Activated naive CD4-positive, alpha-beta T cell treated with Interleukin-2 at 50 U/mL for 16 hours (primary cell): ENCODE measurements around the gene IL1RN.

Experiments used
- DNase-seq: peaks from one replicate; pipeline ENCODE4 v3.0.0-alpha.2; 2020

Gene IL1RN

DNA sequence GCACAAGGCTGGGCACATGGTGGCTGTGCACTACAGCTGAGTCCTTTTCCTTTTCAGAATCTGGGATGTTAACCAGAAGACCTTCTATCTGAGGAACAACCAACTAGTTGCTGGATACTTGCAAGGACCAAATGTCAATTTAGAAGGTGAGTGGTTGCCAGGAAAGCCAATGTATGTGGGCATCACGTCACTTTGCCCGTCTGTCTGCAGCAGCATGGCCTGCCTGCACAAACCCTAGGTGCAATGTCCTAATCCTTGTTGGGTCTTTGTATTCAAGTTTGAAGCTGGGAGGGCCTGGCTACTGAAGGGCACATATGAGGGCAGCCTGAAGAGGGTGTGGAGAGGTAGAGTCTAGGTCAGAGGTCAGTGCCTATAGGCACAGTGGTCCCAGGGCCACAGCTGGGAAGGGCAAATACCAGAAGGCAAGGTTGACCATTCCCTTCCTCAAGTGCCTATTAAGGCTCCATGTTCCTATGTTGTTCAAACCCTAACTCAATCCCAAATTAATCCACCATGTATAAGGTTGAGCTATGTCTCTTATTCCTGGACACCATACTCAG, 2.2 kb downstream of the IL1RN start:
- no peak for DNase-seq

DNA sequence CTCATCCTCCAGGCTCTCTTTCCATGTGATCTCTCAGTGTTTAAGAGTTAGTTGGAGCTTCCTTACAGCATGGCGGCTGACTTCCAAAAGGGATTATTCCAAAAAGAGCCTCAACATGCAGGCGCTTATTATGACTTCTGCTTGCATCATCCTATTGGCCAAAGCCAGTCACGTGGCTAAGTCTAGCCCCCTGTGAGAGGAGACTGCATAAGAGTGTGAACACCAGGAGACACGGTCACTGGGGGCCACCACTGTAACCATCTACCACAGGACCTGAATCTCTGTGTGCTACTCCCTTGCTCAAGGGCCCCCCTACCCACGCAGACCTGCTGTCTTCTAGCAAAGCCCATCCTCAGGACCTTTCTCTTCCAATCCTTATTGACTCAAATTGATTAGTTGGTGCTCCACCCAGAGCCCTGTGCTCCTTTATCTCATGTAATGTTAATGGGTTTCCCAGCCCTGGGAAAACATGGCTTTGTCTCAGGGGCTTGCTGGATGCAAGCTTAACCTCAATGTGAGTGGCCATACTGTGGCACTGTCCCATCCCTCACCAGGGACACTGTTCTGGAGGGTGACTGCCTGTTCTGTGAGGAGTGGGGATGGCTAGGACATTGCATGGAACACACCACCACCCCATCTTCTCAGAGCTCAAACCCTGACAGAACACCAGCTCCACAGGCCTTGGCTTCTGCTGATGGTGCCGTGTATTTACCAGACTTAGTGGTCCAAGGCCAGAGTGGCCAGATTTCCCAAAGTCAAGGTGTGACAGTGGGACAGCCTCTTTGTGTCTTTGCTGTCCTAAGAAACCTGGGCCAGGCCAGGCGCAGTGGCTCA, 4.2 kb downstream of the IL1RN start:
- no peak for DNase-seq

DNA sequence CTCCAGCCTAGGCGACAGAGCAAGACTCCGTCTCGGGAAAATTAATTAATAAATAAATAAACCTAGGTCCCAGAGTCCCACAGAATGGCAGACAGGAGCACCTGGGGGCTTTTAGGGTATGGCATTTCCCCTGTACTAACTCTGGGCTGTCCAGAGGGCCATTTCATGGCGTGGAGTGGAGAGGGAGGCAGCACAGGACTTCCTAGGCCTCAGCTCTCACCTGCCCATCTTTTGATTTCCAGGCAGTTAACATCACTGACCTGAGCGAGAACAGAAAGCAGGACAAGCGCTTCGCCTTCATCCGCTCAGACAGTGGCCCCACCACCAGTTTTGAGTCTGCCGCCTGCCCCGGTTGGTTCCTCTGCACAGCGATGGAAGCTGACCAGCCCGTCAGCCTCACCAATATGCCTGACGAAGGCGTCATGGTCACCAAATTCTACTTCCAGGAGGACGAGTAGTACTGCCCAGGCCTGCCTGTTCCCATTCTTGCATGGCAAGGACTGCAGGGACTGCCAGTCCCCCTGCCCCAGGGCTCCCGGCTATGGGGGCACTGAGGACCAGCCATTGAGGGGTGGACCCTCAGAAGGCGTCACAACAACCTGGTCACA, 5.1 kb downstream of the IL1RN start:
- DNase-seq: no peak

DNA sequence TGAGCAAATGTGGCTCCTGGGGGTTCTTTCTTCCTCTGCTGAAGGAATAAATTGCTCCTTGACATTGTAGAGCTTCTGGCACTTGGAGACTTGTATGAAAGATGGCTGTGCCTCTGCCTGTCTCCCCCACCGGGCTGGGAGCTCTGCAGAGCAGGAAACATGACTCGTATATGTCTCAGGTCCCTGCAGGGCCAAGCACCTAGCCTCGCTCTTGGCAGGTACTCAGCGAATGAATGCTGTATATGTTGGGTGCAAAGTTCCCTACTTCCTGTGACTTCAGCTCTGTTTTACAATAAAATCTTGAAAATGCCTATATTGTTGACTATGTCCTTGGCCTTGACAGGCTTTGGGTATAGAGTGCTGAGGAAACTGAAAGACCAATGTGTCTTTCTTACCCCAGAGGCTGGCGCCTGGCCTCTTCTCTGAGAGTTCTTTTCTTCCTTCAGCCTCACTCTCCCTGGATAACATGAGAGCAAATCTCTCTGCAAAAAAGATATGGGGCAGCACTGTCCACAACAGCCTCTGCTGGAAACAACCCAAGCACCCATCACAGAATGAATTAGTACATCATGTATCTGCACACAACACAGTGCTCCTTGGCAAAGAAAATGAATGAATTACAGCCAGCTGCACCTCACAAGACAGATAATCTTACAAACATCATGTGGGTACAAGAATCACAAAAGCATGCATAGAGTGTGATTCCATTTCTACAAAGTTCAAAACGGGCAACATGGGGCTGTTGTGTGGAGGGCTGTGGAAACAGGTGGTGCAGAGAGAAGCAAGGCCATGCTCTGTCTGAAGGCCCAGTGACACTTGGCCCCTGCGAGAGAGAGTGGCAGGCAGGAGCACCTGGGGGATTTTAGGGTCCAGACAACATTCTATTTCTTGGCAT, 6.6 kb downstream of the IL1RN start:
- DNase-seq: no peak

DNA sequence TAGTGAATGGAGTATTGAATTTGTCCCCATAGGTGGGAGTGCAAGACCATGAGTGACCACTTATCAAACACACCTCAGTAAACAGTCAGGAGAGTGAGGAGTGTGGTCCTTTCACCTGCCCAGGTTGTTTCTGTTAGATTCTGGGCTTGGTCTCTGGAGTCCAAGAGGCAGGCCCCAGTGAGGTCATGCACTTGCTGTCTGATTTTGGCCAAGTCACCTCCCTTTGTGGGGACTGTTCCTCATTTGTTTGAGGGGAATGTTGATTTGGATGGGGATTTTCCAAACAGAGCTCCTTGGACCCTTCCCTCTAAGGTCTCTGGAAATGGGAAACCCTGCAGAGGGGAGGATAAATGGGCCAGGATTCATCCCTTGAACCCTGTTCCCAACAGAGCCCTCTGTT, 7.3 kb downstream of the IL1RN start:
- DNase-seq: no peak

DNA sequence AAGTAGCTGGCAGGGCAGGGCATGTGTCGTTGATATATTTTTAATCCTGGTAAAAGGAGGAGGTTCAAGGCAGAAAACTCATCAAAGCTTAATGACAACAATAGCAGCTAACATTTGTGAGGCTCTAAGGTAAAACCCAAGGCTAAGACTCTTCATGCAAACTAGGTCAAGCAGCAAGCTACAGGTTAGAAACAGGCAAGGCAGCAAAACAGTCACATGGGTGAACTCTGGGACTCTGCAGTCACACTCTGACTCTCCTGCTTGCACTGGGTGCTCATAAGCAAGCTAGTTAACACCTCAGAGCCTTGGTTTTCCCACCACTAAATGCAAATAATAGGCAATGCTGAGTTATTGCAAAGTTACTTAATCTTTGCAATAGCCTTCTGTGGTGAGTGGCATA, 7.9 kb downstream of the IL1RN start:
- DNase-seq: no peak

DNA sequence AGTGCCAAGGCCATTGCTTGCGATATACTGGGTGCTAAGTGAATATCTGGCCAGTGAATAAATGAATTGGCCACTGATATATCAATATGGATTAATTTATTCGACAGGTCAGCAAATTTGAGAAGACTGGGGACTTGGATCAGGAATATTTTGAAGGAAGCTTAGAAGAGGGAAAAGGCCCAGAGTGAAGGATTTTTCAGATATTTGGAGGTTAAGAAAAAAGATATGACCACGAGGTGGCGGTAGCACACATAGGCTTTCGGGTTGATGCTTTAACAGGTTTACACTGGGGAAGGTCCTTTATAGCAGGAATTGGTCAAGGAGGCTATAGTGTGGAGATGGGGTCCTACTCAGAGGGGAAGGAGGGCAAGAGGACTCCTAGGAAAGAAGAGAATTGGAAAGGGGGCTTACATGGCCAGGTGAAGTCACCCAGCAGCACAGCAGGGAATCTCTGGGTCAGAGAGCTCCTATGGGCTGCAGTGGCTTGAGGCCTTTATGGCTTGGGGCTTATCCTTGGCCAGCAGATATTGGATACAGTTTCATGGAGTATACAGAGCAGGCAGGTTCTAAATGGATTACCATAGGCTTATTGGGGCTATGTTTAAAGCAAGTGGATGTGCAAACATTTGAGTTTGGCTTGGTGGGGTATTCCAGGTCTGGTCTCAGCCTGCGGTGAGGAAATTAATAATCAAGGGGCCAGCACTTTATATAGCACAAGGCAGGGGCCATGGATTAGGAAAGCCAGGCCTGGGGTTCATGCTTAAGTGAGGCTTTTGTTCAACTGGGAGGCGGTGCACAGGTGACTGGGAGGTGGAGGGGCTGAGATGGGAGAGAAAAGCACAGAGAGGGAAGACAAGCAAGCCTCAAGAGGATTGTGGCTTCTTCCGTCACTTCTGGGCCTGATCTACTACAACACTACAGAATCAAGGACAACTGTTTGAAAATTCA, 9.7 kb downstream of the IL1RN start:
- DNase-seq: peak; percentile 30

DNA sequence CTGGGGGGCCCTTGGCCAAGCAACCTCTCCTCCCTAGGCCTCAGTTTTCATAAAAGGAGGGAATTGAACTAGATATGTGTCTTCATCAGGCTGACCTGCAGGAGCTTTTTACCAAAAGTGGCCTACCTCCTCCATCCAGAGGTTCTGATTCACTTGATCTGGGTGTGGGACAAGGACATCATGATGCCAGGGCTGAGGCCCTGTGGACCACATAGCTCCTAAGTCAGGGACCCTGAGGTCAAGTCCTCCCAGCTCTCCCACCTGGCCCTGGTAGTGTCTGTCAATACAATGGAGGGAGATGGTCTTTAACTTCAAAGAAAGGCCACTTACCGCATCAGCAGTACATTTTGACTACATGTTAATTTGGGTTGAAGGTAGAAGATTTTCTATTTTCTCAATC, 10.4 kb downstream of the IL1RN start:
- DNase-seq: no peak

DNA sequence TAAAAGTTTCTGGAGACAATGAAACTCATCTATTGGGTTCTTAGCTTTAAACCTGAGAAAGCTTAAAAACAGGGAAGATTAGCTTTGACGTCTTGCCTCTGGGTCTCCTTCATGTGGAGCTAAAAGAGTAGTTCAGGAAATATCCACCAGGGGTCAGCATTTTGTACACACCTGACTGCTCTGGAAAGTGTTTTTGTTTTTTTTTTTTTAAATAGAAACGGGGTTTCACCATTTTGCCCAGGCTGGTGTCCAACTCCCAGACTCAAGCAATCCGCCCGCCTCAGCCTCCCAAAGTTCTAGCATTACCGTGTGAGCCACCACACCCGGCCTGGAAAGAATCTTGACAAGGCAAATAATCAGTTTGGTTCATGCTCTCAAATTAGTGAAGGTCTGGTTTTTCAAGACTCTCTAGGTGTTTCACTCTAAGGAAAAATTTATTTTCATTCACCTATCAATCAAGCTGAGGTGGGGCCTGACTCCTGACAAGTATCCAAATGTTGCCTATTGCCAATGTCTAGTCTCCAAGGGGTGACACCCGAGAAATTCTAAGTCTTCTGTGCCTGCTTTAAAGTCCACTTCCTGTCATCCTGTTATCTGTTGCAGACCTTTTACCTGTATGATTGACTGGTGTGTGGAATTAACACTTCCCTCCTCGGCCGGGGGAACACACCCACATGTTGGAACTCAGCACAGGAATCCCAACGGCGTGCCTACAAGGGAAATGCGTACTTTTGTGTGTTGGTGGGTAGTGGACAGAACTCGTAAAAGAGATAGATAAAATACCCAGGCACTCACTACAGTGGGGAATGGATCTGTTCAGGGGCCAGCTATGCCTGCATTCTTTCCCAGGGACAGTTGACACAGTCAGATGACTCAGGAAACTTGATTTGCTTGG, 11.3 kb downstream of the IL1RN start:
- DNase-seq: peak; percentile 28

DNA sequence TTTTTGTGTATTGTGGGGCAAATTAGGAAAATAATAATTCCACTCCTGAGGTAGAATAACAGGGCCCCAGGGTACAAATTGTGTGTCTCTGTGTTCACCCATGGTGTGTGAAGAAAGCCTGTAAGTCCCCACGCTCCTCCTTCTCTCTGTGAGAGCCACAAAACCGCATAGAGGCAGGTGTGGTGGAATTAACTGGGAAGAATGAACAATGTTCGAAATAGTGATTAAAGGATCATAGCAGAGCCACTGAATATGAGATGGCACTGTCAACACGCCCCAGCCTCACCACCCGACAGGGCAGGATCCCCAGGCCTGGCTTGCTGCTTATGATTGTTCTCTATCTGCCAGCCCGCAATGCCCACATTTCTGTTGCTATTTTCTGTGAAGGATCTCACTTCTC, 14.1 kb downstream of the IL1RN start:
- no peak for DNase-seq

DNA sequence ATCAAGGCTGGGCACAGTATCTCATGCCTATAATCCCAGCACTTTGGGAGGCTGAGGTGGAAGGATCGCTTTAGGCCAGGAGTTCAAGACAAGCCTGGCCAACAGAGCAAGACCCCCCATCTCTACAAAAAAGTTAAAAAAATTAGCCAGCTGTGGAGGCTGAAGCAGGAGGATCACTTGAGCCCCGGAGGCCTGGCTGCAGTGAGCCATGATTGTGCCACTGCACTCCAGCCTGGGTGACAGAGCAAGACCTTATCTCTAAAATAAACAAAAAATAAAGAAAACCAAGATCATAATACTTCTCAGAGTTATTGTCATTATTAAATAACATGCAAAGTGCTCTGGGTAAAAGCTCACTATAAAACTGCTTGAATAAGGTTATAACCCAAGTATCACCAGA, 14.9 kb downstream of the IL1RN start:
- DNase-seq: no peak

DNA sequence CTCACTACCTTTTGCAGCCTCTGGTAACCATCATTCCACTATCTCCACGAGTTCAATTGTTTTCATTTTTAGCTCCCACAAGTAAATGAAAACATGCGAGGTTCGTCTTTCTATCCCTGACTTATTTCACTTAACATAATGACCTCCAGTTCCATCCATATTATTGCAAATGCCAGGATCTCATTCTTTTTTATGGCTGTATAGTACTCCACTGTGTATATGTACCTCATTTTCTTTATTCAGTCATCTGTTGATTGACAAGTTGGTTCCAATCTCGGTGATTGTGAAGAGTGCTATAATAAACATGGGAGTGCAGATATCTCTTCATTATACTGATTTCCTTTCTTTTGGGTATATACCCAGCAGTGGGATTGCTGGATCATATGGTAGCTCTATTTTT, 16.9 kb downstream of the IL1RN start:
- no peak for DNase-seq

DNA sequence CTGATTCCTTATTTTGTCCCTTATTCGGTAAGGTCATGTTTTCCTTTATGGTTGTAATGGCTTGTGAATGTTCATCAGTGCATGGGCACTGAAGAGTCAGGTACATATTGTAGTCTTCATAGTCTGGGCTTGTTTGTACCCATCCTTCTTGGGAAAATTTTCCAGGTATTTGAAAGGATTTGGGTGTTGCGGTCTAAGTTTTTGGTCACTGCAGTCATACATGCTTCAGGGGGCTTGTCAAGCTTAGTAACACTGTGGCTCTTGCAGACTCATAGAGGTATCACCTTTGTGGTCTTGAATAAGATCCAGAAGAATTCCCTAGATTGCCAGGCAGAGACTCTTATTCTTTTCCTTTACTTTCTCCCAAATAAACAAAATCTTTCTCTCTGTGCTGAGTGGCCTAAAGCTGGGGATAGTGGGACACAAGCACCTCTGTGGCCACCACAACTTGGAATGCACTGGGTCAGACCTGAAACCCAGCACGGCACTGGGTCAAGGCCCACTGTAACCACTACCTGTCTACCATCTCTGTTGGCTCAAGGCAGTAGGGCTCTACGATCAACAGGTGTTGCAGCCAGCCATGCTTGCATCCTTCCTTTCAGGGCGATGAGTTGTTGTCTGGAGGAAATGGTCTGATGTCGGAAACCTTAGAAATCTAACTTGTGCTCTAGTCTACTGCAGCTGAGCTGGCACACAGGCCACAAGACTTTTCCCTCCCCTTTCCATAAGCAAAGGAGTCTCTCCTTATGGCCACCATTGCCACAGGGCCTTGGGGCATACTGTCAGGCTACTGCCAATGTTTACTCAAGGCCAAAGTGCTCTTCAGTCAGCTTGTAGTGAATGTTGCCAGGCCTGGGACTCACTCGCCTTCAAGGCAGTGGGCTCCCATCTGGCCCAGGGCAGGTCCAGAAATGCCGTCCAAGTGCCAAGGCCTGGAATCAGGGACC, 21.5 kb downstream of the IL1RN start:
- no peak for DNase-seq

DNA sequence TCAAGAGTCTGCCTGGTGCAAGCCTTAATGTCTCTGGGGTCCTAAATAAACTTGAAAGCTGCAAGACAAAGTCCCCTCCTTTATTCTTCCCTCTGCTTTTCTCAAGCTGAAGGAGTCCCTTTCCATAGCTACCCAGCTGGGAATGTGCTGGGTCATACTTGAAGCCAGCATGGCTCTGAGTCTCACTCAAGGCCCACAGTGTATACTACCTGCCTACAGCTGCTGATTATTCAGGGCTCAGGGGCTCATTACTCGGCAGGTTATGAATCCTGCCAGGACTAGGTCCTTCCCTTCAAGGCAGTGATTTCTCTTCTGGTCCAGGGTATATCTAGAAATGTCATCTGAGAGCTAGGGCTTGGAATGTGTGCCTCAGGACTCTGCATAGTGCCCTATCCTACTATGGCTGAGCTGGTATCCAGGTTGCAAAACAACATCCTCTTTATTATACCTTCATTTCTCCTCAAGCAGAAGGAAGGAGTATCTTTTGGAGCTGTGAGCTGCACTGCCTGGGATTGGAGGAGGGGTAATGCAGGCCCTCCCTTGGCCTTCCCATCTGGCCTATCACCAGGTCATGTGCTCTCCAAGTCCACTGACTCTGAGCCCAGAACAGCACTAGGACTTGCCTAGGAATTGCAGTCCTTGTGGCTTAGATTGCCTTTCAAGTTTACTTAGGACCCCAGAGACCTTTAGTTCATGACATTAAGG, 22.3 kb downstream of the IL1RN start:
- DNase-seq: no peak

DNA sequence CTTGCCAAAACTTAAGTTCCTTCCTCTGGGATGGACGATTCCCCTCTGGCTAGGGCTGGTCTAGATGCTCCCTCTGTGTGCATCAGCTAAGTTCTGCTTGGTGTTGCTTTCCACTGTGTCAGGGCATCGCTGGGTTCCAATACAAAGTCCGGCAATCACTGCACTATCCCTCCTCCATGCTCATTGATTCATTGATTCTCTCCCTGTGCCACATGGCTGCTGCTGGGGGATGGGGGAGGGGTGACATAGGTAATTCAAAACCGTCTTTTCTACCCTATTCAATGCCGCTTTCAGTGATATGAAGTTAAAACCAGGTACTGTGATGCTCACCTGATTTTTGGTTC, 22.8 kb downstream of the IL1RN start:
- no peak for DNase-seq

DNA sequence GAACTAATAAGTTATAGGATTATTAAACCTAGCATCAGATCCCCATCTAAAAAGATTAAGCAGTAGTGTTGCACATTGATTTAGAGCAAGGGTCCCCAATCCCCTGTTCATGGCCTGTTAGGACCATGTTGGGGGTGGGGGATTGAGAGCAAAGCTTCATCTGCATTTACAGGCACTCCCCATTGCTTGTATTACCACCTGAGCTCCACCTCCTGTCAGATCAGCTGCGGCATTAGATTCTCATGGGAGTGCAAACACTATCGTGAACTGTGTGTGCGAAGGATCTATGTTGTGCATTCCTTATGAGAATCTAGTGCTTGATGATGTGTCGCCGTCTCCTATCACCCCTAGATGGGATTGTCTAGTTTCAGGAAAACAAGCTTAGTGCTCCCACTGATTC, 27.9 kb downstream of the IL1RN start:
- no peak for DNase-seq

DNA sequence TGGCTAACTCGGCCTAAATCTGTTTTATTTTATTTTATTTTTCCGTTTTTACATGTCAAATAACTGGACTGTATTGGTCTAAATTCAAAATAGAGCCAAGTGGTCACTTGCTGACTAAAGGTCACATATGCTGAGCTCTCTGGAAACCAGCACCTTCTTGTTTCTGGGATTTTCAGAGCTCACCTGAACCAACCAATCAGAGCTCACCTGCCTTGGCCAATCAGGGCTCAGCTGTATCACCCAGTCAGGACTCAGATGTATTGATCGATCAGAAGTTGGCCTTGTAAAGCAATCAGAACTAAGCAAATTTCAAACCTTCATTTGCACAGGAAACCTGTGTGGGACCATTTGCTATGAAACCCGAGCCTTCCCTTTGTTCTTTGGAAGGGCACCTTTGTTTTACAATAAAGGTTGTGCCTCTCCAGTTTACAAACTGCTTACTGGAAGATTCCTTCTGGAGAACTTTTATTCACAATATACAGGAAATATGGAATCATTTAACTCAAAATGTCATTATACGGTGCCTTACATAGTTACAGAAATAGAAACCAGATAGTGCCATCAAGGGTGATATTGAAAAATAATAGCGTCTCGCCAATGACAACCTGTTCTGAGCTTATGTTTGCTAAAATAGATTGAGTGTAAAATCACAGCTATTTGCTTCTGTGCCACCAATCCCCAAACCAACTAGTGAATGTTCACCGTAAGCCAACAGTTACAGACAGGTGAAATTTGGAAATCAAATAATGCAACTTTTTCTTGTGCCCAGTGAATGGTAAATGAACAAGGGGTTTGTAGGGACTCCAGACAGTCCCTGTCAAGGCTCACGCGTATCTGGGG, 29.1 kb downstream of the IL1RN start:
- no peak for DNase-seq

DNA sequence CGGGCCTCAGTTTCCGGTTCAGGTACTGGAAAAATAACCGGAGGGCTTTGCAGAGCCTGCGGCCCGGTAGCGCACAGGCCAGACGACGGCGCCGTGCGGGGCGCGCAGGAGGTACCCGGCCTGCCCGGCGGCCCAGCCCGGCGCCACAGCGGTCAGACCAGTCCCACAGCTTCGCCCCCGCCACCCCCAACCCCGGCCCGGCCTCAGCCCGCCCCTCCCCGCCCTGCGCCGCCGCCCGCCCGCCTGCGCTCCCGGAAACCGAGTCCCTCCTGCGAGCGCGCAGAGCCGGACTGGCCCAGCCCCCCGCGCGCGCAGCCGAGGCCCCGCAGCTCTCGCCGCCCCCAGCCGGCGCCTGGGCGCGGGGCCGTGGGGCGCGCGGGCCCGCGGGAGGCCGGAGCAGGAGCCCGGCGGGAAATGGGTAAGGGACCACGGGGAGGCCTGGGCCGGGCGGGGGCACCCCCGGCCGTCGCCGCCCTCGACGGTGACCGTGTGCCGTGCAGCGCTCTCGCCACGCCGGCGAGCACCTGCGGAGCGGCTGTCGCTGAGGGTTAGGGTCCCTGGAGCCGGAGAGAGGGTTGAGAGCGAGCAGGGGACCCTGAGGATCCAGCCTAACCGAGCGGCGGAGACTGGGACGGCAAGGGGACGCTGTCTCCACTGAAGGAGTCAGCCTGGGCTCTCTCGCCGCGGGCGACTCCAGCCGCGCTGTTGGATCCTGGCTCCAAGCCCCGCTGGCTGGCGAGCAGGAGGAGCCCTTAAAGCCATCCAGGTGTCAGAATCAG, 29.9 kb downstream of the IL1RN start:
- peak; percentile 51 for DNase-seq
